HG03571 (cell line): ENCODE measurements around the gene KCNJ4.
"Not testable (repeated sequence)": the region's sequence is repeated elsewhere in the genome, so short reads cannot be mapped to it uniquely, and the experiment has no call there.

Experiments
- ATAC-seq: cut with Tn5 transposase; IDR thresholded peaks from one replicate; pipeline ENCODE4 v1.9.1; 2021; ENCODE audit not compliant: unreplicated experiment

Gene KCNJ4

GRCh38 chr22:38388506-38389427 lies 66.2 kb downstream of the KCNJ4 start:
- ATAC-seq = not testable (repeated sequence)

GRCh38 chr22:38386918-38387317 lies 68.1 kb downstream of the KCNJ4 start:
- not testable (repeated sequence) for ATAC-seq

- no peak for ATAC-seq
Measured at GRCh38 chr22:38383417-38383816, 71.6 kb downstream of the KCNJ4 start.

GRCh38 chr22:38381371-38381770 lies 73.6 kb downstream of the KCNJ4 start:
- ATAC-seq = not testable (repeated sequence)
